ENCODE results near the gene GET4.
"Not testable (repeated sequence)": the region's sequence is repeated elsewhere in the genome, so short reads cannot be mapped to it uniquely, and the experiment has no call there.

Gene GET4

DNA sequence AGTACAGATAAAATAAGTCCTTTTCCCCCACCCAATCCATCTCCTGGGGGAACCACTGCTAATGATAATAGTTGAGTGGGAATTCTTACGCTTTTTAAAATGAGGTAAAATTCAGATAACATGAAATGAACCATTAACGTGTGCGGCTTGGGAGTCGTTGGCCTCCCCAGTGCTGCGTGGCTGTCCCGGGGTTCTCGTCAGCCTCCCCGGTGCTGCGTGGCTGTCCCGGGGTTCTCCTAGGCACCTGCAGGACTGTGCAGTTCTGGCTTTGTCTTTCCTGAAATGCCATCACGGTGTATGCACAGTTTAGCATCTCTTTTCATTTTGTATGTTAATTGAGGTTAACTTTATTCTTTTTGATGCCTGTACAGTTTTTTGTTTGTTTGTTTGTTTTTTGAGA, 30.6 kb upstream of the GET4 start:
- no peak overlapping the region for H3K4me3 ChIP-seq (ENCODE audit: low read depth, low read length)
- TF ChIP-seq, protein P1, sequence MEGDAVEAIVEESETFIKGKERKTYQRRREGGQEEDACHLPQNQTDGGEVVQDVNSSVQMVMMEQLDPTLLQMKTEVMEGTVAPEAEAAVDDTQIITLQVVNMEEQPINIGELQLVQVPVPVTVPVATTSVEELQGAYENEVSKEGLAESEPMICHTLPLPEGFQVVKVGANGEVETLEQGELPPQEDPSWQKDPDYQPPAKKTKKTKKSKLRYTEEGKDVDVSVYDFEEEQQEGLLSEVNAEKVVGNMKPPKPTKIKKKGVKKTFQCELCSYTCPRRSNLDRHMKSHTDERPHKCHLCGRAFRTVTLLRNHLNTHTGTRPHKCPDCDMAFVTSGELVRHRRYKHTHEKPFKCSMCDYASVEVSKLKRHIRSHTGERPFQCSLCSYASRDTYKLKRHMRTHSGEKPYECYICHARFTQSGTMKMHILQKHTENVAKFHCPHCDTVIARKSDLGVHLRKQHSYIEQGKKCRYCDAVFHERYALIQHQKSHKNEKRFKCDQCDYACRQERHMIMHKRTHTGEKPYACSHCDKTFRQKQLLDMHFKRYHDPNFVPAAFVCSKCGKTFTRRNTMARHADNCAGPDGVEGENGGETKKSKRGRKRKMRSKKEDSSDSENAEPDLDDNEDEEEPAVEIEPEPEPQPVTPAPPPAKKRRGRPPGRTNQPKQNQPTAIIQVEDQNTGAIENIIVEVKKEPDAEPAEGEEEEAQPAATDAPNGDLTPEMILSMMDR (IDR thresholded peaks at IDR 0.05; ENCODE audit: borderline replicate concordance, insufficient read depth, low read depth, low read length), result no peak

DNA sequence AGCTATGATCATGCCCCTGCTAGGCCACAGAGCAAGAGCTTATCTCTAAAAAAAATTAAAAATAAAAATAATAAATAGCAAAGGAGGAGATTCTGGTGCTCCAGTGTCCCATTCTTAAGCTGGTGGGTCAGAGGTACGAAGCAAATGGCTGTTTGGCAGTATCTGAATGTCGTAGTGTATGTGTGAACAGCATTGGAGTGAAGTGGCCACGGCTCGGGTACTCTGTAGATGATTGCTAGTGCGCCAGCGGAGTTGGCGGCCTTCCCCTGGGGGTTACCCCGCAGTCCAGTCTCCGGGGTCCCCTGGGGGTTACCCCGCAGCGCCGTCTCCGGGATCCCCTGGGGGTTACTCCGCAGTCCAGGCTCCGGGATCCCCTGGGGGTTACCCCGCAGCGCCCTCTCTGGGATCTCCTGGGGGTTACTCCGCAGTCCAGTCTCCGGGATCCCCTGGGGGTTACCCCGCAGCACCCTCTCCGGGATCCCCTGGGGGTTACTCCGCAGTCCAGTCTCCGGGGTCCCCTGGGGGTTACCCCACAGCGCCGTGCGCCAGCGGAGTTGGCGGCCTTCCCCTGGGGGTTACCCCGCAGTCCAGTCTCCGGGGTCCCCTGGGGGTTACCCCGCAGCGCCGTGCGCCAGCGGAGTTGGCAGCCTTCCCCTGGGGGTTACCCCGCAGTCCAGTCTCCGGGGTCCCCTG, 29.2 kb upstream of the GET4 start:
- H3K4me3 ChIP-seq (ENCODE audit: low read depth, low read length), result not testable (repeated sequence)

DNA sequence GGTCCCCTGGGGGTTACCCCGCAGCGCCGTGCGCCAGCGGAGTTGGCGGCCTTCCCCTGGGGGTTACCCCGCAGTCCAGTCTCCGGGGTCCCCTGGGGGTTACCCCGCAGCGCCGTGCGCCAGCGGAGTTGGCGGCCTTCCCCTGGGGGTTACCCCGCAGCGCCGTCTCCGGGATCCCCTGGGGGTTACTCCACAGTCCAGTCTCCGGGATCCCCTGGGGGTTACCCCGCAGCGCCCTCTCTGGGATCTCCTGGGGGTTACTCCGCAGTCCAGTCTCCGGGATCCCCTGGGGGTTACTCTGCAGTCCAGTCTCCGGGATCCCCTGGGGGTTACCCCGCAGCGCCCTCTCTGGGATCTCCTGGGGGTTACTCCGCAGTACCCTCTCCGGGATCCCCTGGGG, 28.6 kb upstream of the GET4 start:
- not testable (repeated sequence) for H3K4me3 ChIP-seq (ENCODE audit: low read depth, low read length)

DNA sequence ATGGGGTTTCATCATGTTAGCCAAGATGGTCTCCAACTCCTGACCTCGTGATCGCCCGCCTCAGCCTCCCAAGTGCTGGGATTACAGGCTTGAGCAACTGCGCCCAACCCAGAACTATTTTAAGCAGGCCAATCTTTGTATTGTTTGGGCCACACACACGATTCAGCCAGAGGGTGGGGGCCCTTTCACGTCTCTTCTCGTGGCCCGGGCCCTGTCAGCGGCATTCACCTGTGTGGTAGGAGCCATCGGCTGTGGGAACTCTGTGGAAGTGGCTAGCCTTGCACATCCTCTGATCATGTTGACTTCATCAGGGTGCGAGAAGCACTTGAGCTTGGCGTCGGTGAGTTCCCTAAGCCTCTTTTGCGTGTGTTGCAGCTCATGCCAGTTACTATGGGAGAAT, 27.2 kb upstream of the GET4 start:
- TF ChIP-seq, protein P1 (IDR thresholded peaks at IDR 0.05; ENCODE audit: borderline replicate concordance, insufficient read depth, low read depth, low read length), result no peak
- no peak overlapping the region for H3K4me3 ChIP-seq (ENCODE audit: low read depth, low read length)

DNA sequence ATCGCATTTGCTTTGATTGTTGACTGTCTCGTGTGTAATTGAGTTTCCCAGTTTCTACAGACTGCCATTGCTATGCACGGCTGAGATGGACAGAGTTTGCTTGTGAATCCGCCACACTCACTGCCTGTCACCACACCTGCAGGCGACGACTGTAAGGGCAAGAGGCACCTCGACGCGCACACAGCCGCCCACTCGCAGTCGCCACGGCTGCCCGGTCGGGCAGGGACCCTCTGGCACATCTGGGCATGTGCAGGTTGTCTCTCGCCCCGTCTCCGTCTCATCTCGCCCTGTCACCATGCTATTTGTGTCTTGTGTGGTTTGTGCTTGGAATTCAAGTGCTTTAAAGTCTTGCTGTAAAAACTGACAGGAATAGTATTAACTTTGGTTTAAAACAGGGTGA, 26.6 kb upstream of the GET4 start:
- TF ChIP-seq, protein P1 (IDR thresholded peaks at IDR 0.05; ENCODE audit: borderline replicate concordance, insufficient read depth, low read depth, low read length), result no peak
- no peak overlapping the region for H3K4me3 ChIP-seq (ENCODE audit: low read depth, low read length)

DNA sequence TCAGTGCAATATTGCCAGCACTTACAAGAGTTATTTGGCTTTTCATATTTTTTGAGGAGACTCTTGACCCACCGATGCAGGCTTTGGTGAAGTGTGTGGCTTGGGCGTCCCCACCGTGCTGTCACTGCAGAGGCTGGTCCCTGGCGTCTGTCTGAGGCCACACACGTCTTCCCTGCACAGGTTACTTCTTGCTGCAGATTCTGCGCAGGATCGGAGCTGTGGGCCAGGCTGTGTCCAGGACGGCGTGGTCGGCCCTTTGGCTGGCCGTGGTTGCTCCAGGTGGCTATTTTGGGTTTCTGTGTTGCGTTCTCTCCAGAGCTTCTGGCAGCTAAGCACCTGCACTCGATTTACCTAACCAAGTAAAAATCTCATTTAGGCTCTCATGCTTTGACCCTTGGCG, 25.1 kb upstream of the GET4 start:
- TF ChIP-seq, protein P1 (IDR thresholded peaks at IDR 0.05; ENCODE audit: borderline replicate concordance, insufficient read depth, low read depth, low read length), result no peak
- no peak overlapping the region for H3K4me3 ChIP-seq (ENCODE audit: low read depth, low read length)

DNA sequence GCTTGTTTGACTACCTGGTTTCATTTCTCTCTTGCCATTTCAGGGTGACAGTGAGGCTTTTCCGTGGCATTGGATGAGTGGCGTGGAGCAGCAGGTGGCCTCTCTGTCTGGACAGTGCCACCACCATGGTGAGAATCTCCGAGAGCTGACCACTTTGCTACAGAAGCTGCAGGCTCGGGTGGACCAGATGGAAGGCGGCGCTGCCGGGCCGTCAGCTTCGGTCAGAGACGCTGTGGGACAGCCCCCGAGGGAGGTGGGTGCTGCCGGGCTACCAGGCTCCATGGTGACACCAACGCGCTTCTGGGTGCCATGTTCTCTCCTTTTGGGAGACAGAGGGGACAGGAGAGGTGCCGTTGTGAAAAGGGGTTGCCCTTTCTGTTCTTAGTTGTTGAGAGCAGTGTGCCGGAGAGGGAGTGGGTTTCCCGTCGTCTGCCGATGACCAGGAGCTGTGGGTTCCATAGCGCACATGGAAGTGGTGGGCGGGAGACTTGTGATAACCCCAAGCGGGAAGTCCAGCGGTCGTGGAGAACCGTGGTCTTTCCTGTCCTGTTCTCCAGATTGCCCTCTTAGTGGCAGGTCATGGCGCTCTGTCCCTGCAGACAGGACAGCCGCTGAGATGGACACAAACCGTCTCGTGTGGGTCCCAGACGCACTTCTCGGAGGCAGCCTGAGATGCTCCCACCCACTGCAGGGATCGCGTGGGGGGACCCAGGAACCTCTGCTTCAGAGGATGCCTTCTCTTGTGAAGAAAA, 22.8 kb upstream of the GET4 start:
- TF ChIP-seq, protein P1 (IDR thresholded peaks at IDR 0.05; ENCODE audit: borderline replicate concordance, insufficient read depth, low read depth, low read length), result no peak
- H3K4me3 ChIP-seq (ENCODE audit: low read depth, low read length), result no peak overlapping the region

DNA sequence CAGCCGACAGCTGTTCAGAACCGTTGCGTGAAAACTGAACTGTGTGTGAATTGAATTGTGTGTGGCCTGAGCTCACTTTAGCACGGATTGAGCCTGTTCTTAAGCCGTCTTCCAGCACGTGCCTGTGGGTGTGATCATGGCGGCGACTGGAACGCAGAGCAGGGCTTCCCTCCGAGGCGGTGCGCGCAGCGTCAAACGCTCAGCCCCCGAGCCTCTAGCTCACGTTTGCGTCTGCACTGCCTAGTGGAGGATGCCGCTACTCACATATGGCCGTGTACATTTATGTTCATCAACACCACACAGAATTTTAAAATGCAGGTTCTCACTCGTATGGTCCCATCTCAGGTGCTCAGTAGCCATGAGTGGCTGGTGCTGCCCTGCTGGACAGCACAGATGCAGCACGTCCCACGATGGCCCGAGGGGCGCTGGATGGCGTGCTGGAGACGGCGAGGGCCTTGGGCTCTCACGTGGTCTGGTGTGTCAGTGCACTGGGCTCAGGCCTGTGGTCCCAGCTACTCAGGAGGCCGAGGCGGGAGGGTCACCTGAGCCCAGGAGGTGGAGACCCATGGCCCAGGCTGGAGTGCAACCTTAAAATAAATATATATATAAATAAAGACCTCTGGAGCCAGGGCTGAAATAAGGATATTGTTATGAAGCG, 22.1 kb upstream of the GET4 start:
- TF ChIP-seq, protein P1 (IDR thresholded peaks at IDR 0.05; ENCODE audit: borderline replicate concordance, insufficient read depth, low read depth, low read length), result no peak
- no peak overlapping the region for H3K4me3 ChIP-seq (ENCODE audit: low read depth, low read length)
